Naive B cell (primary cell): ENCODE measurements around the gene TLDC2. TPM values are rescaled to one million over a fixed set of nuclear protein-coding genes. Genes with fewer than 3 reads are reported as not detected.
A peak's percentile ranks its signal among the peaks of the same experiment; 100 is the strongest.
"Not testable (repeated sequence)": the region's sequence is repeated elsewhere in the genome, so short reads cannot be mapped to it uniquely, and the experiment has no call there.

ENCODE experiments used
- ATAC-seq, 2 donors: fragments of 150-1000 bp; cut with Tn5 transposase; 2 replicates each; pipeline ENCODE4 v1.10.0; 2021; ENCODE audit warnings: low read depth in 2 of 2, mild to moderate bottlenecking in 2 of 2, moderate library complexity in 2 of 2
- DNase-seq: peaks from one replicate; pipeline ENCODE4 v3.0.0; 2022
- H3K27ac Mint-ChIP-seq, 6 donors: one replicate each; pipeline ENCODE4 v1.8.0; 2020 to 2022; ENCODE audit warnings: mild to moderate bottlenecking in 6 of 6, mixed read lengths in 6 of 6, moderate library complexity in 5 of 6, inconsistent platforms in 2 of 6
- H3K27me3 Mint-ChIP-seq, 3 donors: one replicate each; pipeline ENCODE4 v1.8.0; 2021 to 2022; ENCODE audit warnings: mixed read lengths in 3 of 3, mild to moderate bottlenecking in 1 of 3
- H3K36me3 Mint-ChIP-seq, 2 donors: one replicate each; pipeline ENCODE4 v1.8.0; 2020 to 2022; ENCODE audit warnings: mixed read lengths in 2 of 2, inconsistent platforms in 1 of 2, mild to moderate bottlenecking in 1 of 2
- H3K4me1 Mint-ChIP-seq, 3 donors: one replicate each; pipeline ENCODE4 v1.8.0; 2020 to 2022; ENCODE audit warnings: mixed read lengths in 3 of 3, inconsistent platforms in 1 of 3, mild to moderate bottlenecking in 1 of 3, moderate library complexity in 1 of 3
- H3K4me3 Mint-ChIP-seq, 8 donors: one replicate each; pipeline ENCODE4 v1.8.0; 2020 to 2022; ENCODE audit warnings: mild to moderate bottlenecking in 8 of 8, mixed read lengths in 8 of 8, moderate library complexity in 8 of 8, inconsistent platforms in 2 of 8
- H3K9me3 Mint-ChIP-seq, 7 donors: one replicate each; pipeline ENCODE4 v1.8.0; 2020 to 2022; ENCODE audit warnings: mixed read lengths in 7 of 7, mild to moderate bottlenecking in 5 of 7, inconsistent platforms in 2 of 7, moderate library complexity in 1 of 7
- polyA plus RNA-seq, 6 donors: library from polyadenylated mRNA; unstranded; fragments of 300-500 nt; fragmentation: Illumina TruSeq; gene quantifications; one replicate each; pipeline ENCODE4 v1.2.3, GENCODE V29; 2021; ENCODE audit warnings: low read depth in 6 of 6

Gene TLDC2
- polyA plus RNA-seq, 6 donors from 2014 or later, result 0.27 TPM; not detected in 5

- Mint-ChIP-seq H3K9me3 (no peaks in the 10 kb centered on the region), H3K4me3 (peak overlapping the region in 7 of 8 donors; percentile 12 to 76 (median 58)), H3K27me3 (no peaks in the 10 kb centered on the region), H3K36me3 (no peaks in the 10 kb centered on the region), H3K4me1 (peaks cover 35 to 39% (median 38%) of the 10 kb centered on the region in 3 donors), H3K27ac (peak overlapping the region; percentile 15 to 95 (median 76))
- DNase-seq (no peak), ATAC-seq (no peak)
Observed at GRCh38 chr20:36866164-36866563, 9.8 kb upstream of the TLDC2 start.

DNA sequence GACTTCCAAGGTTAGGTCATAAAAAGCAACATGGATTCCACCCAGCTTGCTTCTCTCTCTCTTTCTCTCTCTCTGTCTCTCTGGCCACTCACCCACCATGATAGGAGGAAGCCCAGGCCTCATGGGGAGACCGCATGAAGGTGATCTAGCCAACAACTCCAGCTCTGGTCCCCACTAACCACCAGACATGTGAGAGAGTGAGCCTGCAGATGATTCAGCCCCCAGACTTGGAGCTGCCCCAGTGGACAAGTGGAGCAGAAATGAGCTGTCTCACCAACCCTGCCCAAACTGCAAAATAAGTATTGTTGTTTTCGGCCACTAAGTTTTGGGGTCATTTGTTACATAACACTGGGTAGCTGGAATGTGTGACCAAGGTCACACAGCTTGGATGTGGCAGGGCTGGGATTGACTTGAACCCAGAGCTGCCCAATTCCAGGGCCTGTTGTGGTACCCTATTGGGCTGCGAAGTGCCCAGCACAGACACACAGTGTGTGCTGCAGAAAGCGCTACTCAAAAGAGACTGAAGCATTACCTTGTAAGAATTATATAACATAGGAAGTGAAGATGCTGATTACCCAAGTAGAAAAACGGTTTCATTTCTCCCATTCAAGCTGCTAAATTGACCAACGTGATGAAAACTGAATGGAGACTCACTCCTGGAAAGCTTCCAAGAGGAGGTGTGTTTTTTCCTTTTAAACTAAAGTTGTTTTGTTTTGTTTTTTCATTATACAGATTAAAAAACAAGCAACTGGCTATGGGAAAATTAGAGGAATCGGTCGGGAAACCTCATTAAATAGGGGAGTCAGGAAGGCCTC lies 9.1 kb upstream of the TLDC2 start:
- Mint-ChIP-seq H3K9me3 (no peaks in the 10 kb centered on the region), H3K36me3 (no peaks in the 10 kb centered on the region), H3K27ac (peak overlapping the region; percentile 56 to 95 (median 83)), H3K27me3 (no peaks in the 10 kb centered on the region), H3K4me1 (peaks cover 28 to 32% (median 32%) of the 10 kb centered on the region in 3 donors), H3K4me3 (peak overlapping the region in 7 of 8 donors; percentile 12 to 86 (median 70))
- ATAC-seq (peak; percentile 30 to 32), DNase-seq (peak; percentile 48)

DNA sequence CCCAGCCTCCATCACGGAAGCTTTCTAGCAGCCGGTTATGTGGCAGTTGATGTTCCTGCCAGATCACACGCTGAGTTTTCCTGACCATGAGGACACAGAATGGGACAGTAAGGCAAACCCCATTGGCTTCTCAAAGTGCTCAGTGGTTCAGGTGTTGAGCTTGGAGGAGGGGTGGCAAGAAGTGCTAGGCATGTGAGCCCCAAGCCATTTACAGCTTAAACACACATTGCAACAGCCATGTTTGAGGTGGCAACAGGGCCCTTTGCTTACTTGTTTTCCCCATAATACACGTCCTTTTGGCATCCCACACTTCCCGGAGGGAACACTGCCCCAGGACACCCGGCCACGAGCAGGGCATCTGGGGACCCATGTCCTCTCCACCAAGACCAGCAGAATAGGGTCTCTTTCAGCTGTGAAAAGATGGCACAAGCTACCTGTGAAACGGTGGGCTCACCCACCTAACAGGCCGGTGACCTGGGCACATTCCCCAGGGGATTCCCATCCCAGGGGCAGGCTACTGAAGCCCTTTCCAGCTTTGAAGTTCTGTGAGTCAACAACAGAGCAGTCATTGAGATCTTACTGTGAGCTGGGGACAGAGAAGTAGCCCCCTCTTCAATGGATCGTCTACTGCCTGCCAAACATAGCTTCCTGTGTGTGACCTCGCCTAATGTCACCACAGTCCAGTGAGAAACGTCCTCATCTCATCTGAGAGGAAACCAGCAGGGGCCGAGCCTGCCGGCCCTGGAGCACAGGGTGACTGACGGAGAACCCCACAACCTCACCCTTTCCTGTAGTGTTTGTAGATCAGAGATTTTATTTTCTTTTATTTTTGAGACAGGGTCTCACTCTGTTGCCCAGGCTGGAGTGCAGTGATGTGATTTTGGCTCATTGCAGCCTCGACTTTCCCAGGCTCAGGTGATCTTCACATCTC lies 4.0 kb upstream of the TLDC2 start:
- DNase-seq (no peak), ATAC-seq (no peak)
- peaks cover 15 to 38% (median 32%) of the 10 kb centered on the region in 3 donors for H3K4me1 Mint-ChIP-seq
- H3K27me3 Mint-ChIP-seq, result no peaks in the 10 kb centered on the region
- H3K27ac Mint-ChIP-seq, result no peak overlapping the region
- H3K4me3 Mint-ChIP-seq, result no peak overlapping the region
- H3K9me3 Mint-ChIP-seq, result no peaks in the 10 kb centered on the region
- H3K36me3 Mint-ChIP-seq, result no peaks in the 10 kb centered on the region

DNA sequence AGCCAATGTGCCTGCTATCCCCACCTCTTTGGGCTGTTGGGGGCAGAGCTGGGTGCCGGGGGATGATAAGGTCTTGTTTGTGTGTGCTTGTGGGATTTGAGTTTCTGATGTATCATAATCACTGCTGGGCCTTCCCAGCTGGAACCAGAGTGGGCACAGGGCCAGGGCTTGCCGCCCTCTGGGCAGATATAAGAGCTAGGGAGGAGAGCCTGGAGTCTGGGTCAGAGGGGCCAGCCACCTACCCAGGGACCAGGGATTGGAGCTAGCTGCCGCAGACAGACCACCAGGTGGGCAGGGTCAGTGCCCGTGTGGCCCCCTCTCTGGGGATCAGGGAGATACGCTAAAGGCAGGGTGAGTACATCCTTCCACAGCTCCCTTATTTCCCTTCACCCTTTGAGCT lies 3.1 kb upstream of the TLDC2 start:
- H3K27ac Mint-ChIP-seq, result peak overlapping the region in 1 of 6 donors; percentile 24
- no peaks in the 10 kb centered on the region for H3K27me3 Mint-ChIP-seq
- DNase-seq (no peak), ATAC-seq (no peak)
- no peaks in the 10 kb centered on the region for H3K36me3 Mint-ChIP-seq
- no peaks in the 10 kb centered on the region for H3K9me3 Mint-ChIP-seq
- peaks cover 11 to 33% (median 26%) of the 10 kb centered on the region in 3 donors for H3K4me1 Mint-ChIP-seq
- H3K4me3 Mint-ChIP-seq, result no peak overlapping the region

DNA sequence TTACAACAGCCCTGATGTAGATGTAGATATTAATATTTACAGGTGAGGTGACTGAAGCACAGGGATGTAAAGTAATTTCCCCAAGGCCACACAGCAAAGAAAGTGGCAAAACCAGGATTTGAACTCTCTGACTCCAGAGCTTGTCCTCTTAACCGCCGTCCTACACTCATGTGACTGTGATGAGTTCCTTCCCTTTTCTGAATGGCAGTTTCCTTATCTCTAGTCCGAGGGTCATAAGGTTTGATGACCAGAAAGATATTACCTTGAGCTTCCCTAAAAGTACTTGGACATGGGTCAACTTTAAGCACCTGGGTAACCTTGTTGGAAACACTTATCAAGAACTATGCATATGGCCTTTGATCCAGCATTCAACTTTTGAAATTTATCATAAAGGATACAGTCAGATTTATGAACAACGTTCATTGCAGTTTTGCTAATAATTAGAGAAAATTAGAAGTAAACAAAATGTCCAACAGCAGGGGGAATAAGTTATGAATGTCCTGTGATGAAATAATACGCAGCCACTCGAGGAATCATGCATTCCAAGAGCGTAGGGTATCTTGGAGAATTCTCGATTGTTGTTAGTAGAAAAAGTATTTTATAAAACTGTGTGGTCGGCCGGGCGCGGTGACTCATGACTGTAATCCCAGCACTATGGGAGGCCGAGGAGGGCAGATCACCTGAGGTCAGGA lies 2.3 kb upstream of the TLDC2 start:
- H3K9me3 Mint-ChIP-seq, result no peaks in the 10 kb centered on the region
- no peak for ATAC-seq
- no peak overlapping the region for H3K4me3 Mint-ChIP-seq
- H3K4me1 Mint-ChIP-seq, result peaks cover 11 to 33% (median 26%) of the 10 kb centered on the region in 3 donors
- no peaks in the 10 kb centered on the region for H3K27me3 Mint-ChIP-seq
- H3K27ac Mint-ChIP-seq, result peak overlapping the region in 2 of 6 donors; percentile 24 to 57
- H3K36me3 Mint-ChIP-seq, result no peaks in the 10 kb centered on the region
- DNase-seq, result no peak

GRCh38 chr20:36875093-36875492 lies 845 bp upstream of the TLDC2 start:
- H3K9me3 Mint-ChIP-seq, H3K36me3 Mint-ChIP-seq, ATAC-seq, DNase-seq, H3K27me3 Mint-ChIP-seq: not testable (repeated sequence)
- H3K4me1 Mint-ChIP-seq, result peaks cover 11 to 33% (median 26%) of the 10 kb centered on the region in 3 donors
- H3K27ac Mint-ChIP-seq, result peak overlapping the region in 2 of 6 donors; percentile 47 to 69
- peak overlapping the region in 2 of 8 donors; percentile 57 to 60 for H3K4me3 Mint-ChIP-seq

- Mint-ChIP-seq H3K27ac (peak overlapping the region in 1 of 6 donors; percentile 8), H3K4me3 (peak overlapping the region in 2 of 8 donors; percentile 1 to 47), H3K36me3 (no peaks in the 10 kb centered on the region), H3K9me3 (no peaks in the 10 kb centered on the region), H3K27me3 (no peaks in the 10 kb centered on the region), H3K4me1 (peaks cover 11 to 33% (median 26%) of the 10 kb centered on the region in 3 donors)
- DNase-seq (no peak), ATAC-seq (no peak)
Observed at GRCh38 chr20:36876473-36876833, 515 bp downstream of the TLDC2 start.

DNA sequence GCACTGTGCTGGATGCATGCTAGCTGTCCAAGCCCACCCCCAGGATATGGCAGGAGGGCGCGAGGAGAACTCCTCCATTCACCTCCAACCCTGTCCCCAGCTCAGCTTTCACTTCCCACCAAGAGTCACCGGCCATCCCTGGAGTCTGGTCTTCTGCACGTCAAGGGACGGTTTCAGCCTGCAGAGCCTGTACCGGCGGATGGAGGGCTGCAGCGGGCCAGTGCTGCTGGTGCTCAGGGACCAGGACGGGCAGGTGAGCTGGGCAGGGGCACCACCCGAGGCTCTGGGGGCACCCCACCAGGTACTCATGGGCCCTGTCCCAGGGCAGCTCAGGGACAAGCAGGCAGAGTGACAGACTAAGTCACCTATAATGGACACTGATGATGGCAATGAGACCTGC lies 3.0 kb downstream of the TLDC2 start:
- H3K9me3 Mint-ChIP-seq, result no peaks in the 10 kb centered on the region
- ATAC-seq, result no peak

GRCh38 chr20:36880741-36881250 lies 4.9 kb downstream of the TLDC2 start:
- Mint-ChIP-seq H3K4me3 (no peak overlapping the region), H3K36me3 (no peaks in the 10 kb centered on the region), H3K27me3 (no peaks in the 10 kb centered on the region), H3K27ac (peak overlapping the region in 1 of 6 donors; percentile 54), H3K9me3 (no peaks in the 10 kb centered on the region), H3K4me1 (peaks cover 4 to 9% (median 5%) of the 10 kb centered on the region in 3 donors)
- no peak for DNase-seq
- no peak for ATAC-seq

More for the DNA sequence above, 3.0 kb downstream of the TLDC2 start:
- DNase-seq, result no peak
- Mint-ChIP-seq H3K36me3 (no peaks in the 10 kb centered on the region), H3K27me3 (no peaks in the 10 kb centered on the region), H3K27ac (no peak overlapping the region), H3K4me3 (no peak overlapping the region), H3K4me1 (peaks cover 11 to 21% (median 19%) of the 10 kb centered on the region in 3 donors)

DNA sequence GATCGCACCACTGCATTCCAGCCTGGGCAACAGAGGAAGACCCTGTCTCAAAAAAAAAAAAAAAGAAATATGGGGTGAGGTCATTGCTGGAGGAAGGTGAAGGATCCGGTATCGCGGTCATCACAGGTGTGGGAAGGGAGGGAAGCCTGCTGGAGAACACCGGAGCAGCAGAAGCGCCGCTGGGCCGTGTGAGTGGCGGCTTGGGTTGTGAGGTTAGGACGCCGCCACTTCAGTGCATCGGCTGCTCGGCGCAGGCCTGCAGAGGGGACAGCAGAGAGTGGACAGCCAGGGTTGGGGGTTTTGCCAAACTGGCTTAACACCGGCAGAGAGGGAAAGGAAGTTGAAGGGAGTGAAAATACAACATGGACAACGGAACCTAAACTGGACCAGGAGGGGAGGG lies 5.4 kb downstream of the TLDC2 start:
- DNase-seq (no peak), ATAC-seq (no peak)
- Mint-ChIP-seq H3K4me3 (no peak overlapping the region), H3K27ac (no peak overlapping the region), H3K27me3 (no peaks in the 10 kb centered on the region), H3K36me3 (no peaks in the 10 kb centered on the region), H3K9me3 (no peaks in the 10 kb centered on the region), H3K4me1 (peaks cover 0 to 6% (median 4%) of the 10 kb centered on the region in 3 donors)

DNA sequence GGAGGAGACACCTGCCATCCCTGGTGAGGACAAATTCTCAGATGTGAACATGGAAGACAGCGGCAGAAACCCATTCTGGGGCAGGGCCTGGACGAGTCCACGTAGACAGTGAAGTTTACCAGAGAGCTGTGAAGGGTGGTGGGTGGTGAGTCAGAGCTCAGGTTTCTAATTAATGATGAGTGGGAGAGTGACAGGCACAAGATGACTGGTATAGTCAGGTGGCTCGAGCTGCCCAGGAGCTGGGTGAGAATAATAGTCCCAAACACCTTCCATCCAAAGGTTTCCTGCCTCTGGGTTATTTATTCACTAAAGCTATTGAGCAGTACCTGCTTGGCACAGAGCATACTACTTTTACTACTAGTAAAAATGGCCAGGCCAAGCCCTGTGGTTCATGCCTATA lies 6.0 kb downstream of the TLDC2 start:
- DNase-seq (no peak), ATAC-seq (no peak)
- Mint-ChIP-seq H3K4me3 (no peak overlapping the region), H3K9me3 (no peaks in the 10 kb centered on the region), H3K27ac (peak overlapping the region in 1 of 6 donors; percentile 42), H3K36me3 (no peaks in the 10 kb centered on the region), H3K4me1 (peaks cover 4 to 5% (median 4%) of the 10 kb centered on the region in 3 donors), H3K27me3 (no peaks in the 10 kb centered on the region)

DNA sequence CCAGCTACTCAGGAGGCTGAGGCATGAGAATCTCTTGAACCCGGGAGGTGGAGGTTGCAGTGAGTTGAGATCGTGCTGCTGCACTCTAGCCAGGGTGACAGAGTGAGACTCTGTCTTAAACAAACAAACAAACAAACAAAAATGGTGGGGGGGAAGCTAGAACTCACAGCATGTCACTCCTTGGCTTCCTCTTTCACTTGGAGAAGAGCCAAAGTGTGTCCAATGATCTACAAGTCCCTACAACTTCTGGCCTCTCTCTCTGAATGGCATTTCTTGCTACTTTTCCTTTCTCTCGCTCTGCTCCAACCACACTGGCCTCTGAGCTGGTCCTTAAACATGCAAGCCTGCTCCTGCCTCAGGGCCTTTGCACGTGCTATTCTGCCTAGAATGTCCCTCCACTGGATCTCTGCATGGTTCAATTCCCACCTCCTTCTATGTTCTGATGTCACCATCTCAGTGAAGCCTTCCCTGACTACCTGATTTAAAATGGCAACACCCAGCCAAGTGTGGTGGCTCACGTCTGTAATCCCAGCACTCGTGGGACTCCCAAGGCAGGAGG lies 8.1 kb downstream of the TLDC2 start:
- Mint-ChIP-seq H3K27me3 (no peaks in the 10 kb centered on the region), H3K4me3 (no peak overlapping the region), H3K36me3 (no peaks in the 10 kb centered on the region), H3K27ac (peak overlapping the region in 1 of 6 donors; percentile 84), H3K9me3 (no peaks in the 10 kb centered on the region), H3K4me1 (peaks cover 11 to 15% (median 11%) of the 10 kb centered on the region in 3 donors)
- ATAC-seq (no peak), DNase-seq (no peak)
